ENCODE results near the gene UTS2B. TPM values are rescaled to one million over a fixed set of nuclear protein-coding genes. Genes with fewer than 3 reads are reported as not detected.

Gene UTS2B
- total and polyA plus RNA-seq, 2 experiments from 2014 or later = 0.22 to 0.61 TPM

DNA sequence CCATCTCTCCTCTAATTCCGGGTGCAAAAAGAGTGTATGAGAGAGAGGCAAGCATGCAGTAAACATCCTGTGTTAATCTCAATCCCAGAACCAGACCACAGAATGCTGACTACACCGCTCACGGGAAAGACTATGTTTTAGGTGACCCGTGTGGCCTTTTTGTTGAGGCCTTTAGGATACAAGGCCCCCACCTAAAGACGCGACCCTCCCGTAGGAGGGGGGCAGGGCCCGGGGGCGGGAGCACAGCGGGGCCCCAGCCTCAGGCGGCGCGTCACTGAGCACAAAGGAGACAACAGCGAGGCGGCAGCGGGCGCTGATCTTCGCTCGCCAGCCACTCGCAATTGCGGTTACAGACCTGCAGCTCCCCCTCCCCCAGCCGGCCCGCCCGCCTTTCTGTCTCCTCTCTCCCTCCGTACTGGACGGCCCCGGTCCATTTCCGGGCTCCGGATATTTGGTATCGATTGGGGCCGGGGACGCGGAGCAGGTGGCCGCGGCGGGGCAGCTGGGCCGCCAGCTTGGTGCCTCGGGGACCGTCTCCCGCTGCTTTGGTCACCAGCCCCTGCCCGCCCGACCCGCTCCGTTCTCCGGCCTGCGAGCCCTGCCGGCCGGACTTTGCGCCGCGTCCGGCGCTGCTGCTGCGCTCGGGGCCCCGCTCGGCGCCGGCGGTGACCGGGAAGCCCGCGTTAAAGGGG lies 1.2 kb downstream of the UTS2B start, which contains the start of gene CCDC50:
Gene CCDC50, plus strand, starts transcription at position 433 of the 692 bp plus-strand sequence. CDS start 281 bp downstream, outside the sequence.
- TF ChIP-seq EZH2 (IDR thresholded peaks at IDR 0.05; ENCODE audit: insufficient read depth, poor library complexity, severe bottlenecking) = no peak
- TF ChIP-seq EZH2phosphoT487 (IDR thresholded peaks at IDR 0.05; ENCODE audit: insufficient read depth, low read depth) = no peak
- H3K27me3 ChIP-seq (replicated peaks; ENCODE audit: insufficient read depth) = no peaks in the 10 kb centered on the region
- H3K4me1 ChIP-seq (ENCODE audit: insufficient read depth) = peaks cover 29% of the 10 kb centered on the region
- H2AFZ ChIP-seq = peak within 1 kb of the TSS; percentile 92
- peak within 1 kb of the TSS; percentile 100 for H3K4me2 ChIP-seq (ENCODE audit: unreplicated experiment)
- H3K9me3 ChIP-seq (ENCODE audit: low read depth) = no peaks in the 10 kb centered on the region
- peak within 1 kb of the TSS; percentile 96 for H3K9ac ChIP-seq
- H3K4me3 ChIP-seq = peak within 1 kb of the TSS; percentile 85
- peak; percentile 86 for DNase-seq
- H3K36me3 ChIP-seq (ENCODE audit: low read depth) = no peaks in the 10 kb centered on the region
- H3K9me2 ChIP-seq (ENCODE audit: insufficient read depth) = no peaks in the 10 kb centered on the region; the same call in 1 of the 2 replicates
- in situ Hi-C loops (cut with MboI) = no loop called here
- H3K79me2 ChIP-seq (ENCODE audit: insufficient read depth) = peaks cover 47% of the 10 kb centered on the region
- peak within 1 kb of the TSS; percentile 89 for H3K27ac ChIP-seq
- peaks cover 33% of the 10 kb centered on the region for H3F3A ChIP-seq (ENCODE audit: insufficient read depth)
- H4K20me1 ChIP-seq (ENCODE audit: insufficient read depth) = no peaks in the 10 kb centered on the region
- 1 to 2% methylated on average over 30 to 56 of the region's 63 CpGs for WGBS, 2 experiments (ENCODE audit: low coverage in 1 of 2, low lambda C conversion rate in 2 of 2, missing lambda C conversion rate in 2 of 2)

DNA sequence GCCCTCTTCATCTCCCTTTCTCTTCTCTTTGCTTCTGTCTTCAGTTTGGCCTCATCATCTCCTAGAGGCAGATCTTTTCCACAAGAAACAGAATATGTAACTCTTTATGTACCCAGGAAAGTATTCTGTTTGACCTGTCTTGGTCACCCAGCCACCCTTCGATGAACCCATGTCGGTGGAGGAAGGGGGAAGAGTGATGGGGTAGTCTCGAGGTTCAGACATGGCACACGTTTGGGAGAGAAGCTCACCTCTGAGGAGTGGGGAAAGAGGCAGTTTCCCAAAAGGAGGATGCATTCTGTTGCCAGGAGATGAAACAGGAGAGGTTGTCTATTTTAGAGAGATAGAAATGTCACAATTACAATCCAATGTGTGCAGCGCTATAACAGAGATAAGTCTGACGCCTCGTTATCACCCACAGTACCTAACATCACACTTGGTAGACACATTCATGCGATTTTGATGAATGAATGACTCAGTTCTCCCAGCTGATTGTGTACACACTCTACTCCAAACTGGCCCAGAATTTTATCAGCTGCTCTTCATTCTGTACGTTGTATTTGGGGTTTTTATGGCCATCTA lies 1.9 kb downstream of the UTS2B start:
- DNase-seq = no peak
- 69 to 75% methylated on average over 9 of the region's 9 CpGs for WGBS, 2 experiments (ENCODE audit: low coverage in 1 of 2, low lambda C conversion rate in 2 of 2, missing lambda C conversion rate in 2 of 2)

DNA sequence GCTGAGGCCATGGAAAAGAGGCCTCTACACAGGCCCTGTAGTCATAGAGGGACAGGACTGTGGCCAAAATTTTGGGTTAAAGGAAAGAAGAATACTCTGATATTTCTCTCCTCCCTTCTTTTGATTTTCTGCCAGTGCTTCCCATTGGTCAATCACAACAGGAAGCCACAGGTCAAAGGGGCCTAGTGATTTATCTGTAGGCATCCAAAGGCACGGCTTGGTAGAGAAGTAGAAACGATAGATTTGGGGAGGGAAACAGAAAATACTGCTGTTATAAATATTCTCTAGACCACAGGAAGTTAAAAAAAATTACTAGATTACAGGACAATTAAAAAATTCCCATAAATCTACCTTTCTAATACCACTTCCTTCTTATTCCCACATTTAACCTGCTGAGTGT lies 2.8 kb downstream of the UTS2B start:
- Histone ChIP-seq H3K4me2 (ENCODE audit: unreplicated experiment) (no peak overlapping the region), H3K4me1 (ENCODE audit: insufficient read depth) (peaks cover 18% of the 10 kb centered on the region), H3K27ac (no peak overlapping the region), H3K9me3 (ENCODE audit: low read depth) (no peaks in the 10 kb centered on the region), H3K9ac (no peak overlapping the region), H3K36me3 (ENCODE audit: low read depth) (no peaks in the 10 kb centered on the region), H3K9me2 (ENCODE audit: insufficient read depth) (no peaks in the 10 kb centered on the region), H4K20me1 (ENCODE audit: insufficient read depth) (no peaks in the 10 kb centered on the region), H3F3A (ENCODE audit: insufficient read depth) (peaks cover 32% of the 10 kb centered on the region), H3K79me2 (ENCODE audit: insufficient read depth) (peaks cover 31% of the 10 kb centered on the region), H2AFZ (no peak overlapping the region), H3K4me3 (no peak overlapping the region), H3K27me3 (replicated peaks; ENCODE audit: insufficient read depth) (no peaks in the 10 kb centered on the region)
- DNase-seq = no peak
- no peak for TF ChIP-seq EZH2phosphoT487 (IDR thresholded peaks at IDR 0.05; ENCODE audit: insufficient read depth, low read depth)
- in situ Hi-C loops (cut with MboI) = no loop called here
- WGBS, 2 experiments (ENCODE audit: low coverage in 1 of 2, low lambda C conversion rate in 2 of 2, missing lambda C conversion rate in 2 of 2) = 45 to 48% methylated on average over 2 of the region's 2 CpGs

More for the DNA sequence above, 1.9 kb downstream of the UTS2B start:
- H3K4me3 ChIP-seq = peak overlapping the region; percentile 85
- H3K27ac ChIP-seq = peak overlapping the region; percentile 89
- peaks cover 41% of the 10 kb centered on the region for H3K79me2 ChIP-seq (ENCODE audit: insufficient read depth)
- no peaks in the 10 kb centered on the region for H4K20me1 ChIP-seq (ENCODE audit: insufficient read depth)
- in situ Hi-C loops (cut with MboI) = no loop called here
- no peaks in the 10 kb centered on the region for H3K36me3 ChIP-seq (ENCODE audit: low read depth)
- H3F3A ChIP-seq (ENCODE audit: insufficient read depth) = peaks cover 33% of the 10 kb centered on the region
- H3K27me3 ChIP-seq (replicated peaks; ENCODE audit: insufficient read depth) = no peaks in the 10 kb centered on the region
- peak overlapping the region; percentile 100 for H3K4me2 ChIP-seq (ENCODE audit: unreplicated experiment)
- H2AFZ ChIP-seq = peak overlapping the region; percentile 92
- no peaks in the 10 kb centered on the region for H3K9me3 ChIP-seq (ENCODE audit: low read depth)
- H3K9me2 ChIP-seq (ENCODE audit: insufficient read depth) = no peaks in the 10 kb centered on the region
- H3K9ac ChIP-seq = peak overlapping the region; percentile 96
- TF ChIP-seq EZH2 (IDR thresholded peaks at IDR 0.05; ENCODE audit: insufficient read depth, poor library complexity, severe bottlenecking) (no peak), EZH2phosphoT487 (IDR thresholded peaks at IDR 0.05; ENCODE audit: insufficient read depth, low read depth) (no peak)
- H3K4me1 ChIP-seq (ENCODE audit: insufficient read depth) = peaks cover 28% of the 10 kb centered on the region

DNA sequence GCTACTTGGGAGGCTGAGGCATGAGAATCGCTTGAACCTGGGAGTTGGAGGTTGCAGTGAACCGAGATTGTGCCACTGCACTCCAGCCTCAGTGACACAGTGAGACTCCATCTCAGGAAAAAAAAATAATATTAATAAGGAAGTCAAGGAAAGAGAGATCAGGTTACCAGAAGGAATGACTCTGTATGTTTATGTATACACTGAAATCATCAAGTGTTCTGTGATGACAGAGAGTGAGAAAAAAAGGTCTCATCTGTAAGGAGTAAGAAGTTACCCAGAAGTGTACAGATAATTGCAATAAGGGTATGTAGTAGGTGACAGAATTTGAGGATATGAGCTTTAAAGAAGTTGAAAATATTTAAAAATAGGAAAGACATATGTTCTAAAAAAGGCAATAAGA lies 5.4 kb downstream of the UTS2B start:
- in situ Hi-C loops (cut with MboI) = no loop called here
- Histone ChIP-seq H4K20me1 (ENCODE audit: insufficient read depth) (no peaks in the 10 kb centered on the region), H3K4me1 (ENCODE audit: insufficient read depth) (no peaks in the 10 kb centered on the region), H3K9me2 (ENCODE audit: insufficient read depth) (no peaks in the 10 kb centered on the region), H3K27ac (no peak overlapping the region), H3F3A (ENCODE audit: insufficient read depth) (peaks cover 7% of the 10 kb centered on the region), H3K79me2 (ENCODE audit: insufficient read depth) (peaks cover 5% of the 10 kb centered on the region; the same call in 1 of the 2 replicates), H3K27me3 (replicated peaks; ENCODE audit: insufficient read depth) (no peaks in the 10 kb centered on the region), H2AFZ (no peak overlapping the region), H3K9ac (no peak overlapping the region), H3K36me3 (ENCODE audit: low read depth) (no peaks in the 10 kb centered on the region), H3K9me3 (ENCODE audit: low read depth) (no peaks in the 10 kb centered on the region), H3K4me2 (ENCODE audit: unreplicated experiment) (no peak overlapping the region), H3K4me3 (no peak overlapping the region)
- no peak for DNase-seq
- TF ChIP-seq EZH2 (IDR thresholded peaks at IDR 0.05; ENCODE audit: insufficient read depth, poor library complexity, severe bottlenecking) (no peak), EZH2phosphoT487 (IDR thresholded peaks at IDR 0.05; ENCODE audit: insufficient read depth, low read depth) (no peak)
- 98% methylated on average over 2 of the region's 2 CpGs for WGBS, 2 experiments (ENCODE audit: low coverage in 1 of 2, low lambda C conversion rate in 2 of 2, missing lambda C conversion rate in 2 of 2)

All from GM23248 (cell line).